ENCODE data around the gene E2F7. TPM values are rescaled to one million over a fixed set of nuclear protein-coding genes. Genes with fewer than 3 reads are reported as not detected.

Gene E2F7
- total RNA-seq, 2 donors from 2014 or later = 0.36 to 3.5 TPM

- intact Hi-C loops (cut with DNase I) = loop anchor here (10.0 kb wide), 1 partner anchor 264 kb away; no protein-coding TSS in a partner anchor
- whole genome bisulfite sequencing = 61% methylated on average over 5 of the region's 5 CpGs
Observed at GRCh38 chr12:77060883-77061240, 4.5 kb downstream of the E2F7 start.

DNA sequence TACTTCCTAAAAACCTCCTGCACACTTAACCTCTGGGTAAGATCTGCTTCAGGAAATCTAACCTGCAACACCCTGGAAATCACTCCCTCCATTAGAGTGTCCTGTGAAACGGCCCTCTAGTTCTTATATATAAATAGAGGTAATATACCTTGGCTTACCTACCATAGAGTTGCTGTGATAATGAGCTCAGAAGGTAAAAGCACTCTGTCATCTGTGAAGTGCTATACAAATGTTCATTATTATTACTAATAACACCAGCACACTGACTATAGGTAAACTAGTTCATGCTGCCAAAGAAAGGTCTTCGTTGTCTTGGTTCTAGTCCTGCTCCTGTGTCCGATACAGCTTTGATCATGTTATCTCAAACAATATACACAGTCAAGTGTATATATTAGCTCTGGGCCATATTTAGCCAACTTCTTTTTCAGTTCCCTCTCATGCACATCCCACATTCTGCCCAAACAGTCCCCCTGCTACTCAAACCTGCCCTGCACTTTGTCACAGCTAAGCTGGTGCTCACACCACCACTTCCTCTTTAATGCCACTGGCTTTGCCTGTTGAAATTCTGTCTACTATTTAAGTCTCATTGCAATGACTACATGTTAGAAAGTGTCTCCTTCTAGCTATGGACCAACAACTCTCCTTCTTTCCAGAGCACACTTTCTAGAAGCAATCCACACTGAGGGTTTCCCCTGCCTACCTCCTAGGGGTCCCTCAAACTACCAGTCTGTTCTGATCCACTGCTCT is 5.1 kb downstream of the E2F7 start:
- TF ChIP-seq POLR2AphosphoS5 (IDR thresholded peaks at IDR 0.05) (no peak), POLR2A (IDR thresholded peaks at IDR 0.05) (no peak)
- TF ChIP-seq, protein P1, sequence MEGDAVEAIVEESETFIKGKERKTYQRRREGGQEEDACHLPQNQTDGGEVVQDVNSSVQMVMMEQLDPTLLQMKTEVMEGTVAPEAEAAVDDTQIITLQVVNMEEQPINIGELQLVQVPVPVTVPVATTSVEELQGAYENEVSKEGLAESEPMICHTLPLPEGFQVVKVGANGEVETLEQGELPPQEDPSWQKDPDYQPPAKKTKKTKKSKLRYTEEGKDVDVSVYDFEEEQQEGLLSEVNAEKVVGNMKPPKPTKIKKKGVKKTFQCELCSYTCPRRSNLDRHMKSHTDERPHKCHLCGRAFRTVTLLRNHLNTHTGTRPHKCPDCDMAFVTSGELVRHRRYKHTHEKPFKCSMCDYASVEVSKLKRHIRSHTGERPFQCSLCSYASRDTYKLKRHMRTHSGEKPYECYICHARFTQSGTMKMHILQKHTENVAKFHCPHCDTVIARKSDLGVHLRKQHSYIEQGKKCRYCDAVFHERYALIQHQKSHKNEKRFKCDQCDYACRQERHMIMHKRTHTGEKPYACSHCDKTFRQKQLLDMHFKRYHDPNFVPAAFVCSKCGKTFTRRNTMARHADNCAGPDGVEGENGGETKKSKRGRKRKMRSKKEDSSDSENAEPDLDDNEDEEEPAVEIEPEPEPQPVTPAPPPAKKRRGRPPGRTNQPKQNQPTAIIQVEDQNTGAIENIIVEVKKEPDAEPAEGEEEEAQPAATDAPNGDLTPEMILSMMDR (IDR thresholded peaks at IDR 0.05) = no peak
- WGBS = 87% methylated on average over 3 of the region's 3 CpGs
- H3K27me3 ChIP-seq (replicated peaks; ENCODE audit: insufficient read depth) = no peaks in the 10 kb centered on the region
- no peaks in the 10 kb centered on the region for H3K9me3 ChIP-seq
- no peaks in the 10 kb centered on the region for H3K36me3 ChIP-seq
- no peaks in the 10 kb centered on the region for H3K4me1 ChIP-seq (replicated peaks)
- intact Hi-C loops (cut with DNase I) = loop anchor here (10.0 kb wide), 1 partner anchor 264 kb away; no protein-coding TSS in a partner anchor
- no peak for DNase-seq (ENCODE audit: low spot score)
- H3K27ac ChIP-seq = no peak overlapping the region
- H3K4me3 ChIP-seq = no peak overlapping the region

More at GRCh38 chr12:77060883-77061240, 4.5 kb downstream of the E2F7 start:
- no peaks in the 10 kb centered on the region for H3K27me3 ChIP-seq (replicated peaks; ENCODE audit: insufficient read depth)
- no peak for TF ChIP-seq POLR2A (IDR thresholded peaks at IDR 0.05)
- TF ChIP-seq, protein P1 (IDR thresholded peaks at IDR 0.05) = no peak
- TF ChIP-seq POLR2AphosphoS5 (IDR thresholded peaks at IDR 0.05) = no peak
- no peak overlapping the region for H3K27ac ChIP-seq
- H3K9me3 ChIP-seq = no peaks in the 10 kb centered on the region
- no peaks in the 10 kb centered on the region for H3K4me1 ChIP-seq (replicated peaks)
- no peak for DNase-seq (ENCODE audit: low spot score)
- H3K4me3 ChIP-seq = no peak overlapping the region
- no peaks in the 10 kb centered on the region for H3K36me3 ChIP-seq

- Histone ChIP-seq H3K27me3 (replicated peaks; ENCODE audit: insufficient read depth) (no peaks in the 10 kb centered on the region), H3K9me3 (no peaks in the 10 kb centered on the region), H3K36me3 (no peaks in the 10 kb centered on the region), H3K27ac (no peak overlapping the region), H3K4me3 (no peak overlapping the region), H3K4me1 (replicated peaks) (no peaks in the 10 kb centered on the region)
- 97% methylated on average over 5 of the region's 5 CpGs for WGBS
- no peak for DNase-seq (ENCODE audit: low spot score)
- intact Hi-C loops (cut with DNase I) = no loop called here
- TF ChIP-seq, protein P1 (IDR thresholded peaks at IDR 0.05) = no peak
- TF ChIP-seq POLR2A (IDR thresholded peaks at IDR 0.05) (no peak), POLR2AphosphoS5 (IDR thresholded peaks at IDR 0.05) (no peak)
Observed at GRCh38 chr12:77058740-77059139, 6.6 kb downstream of the E2F7 start.

- Histone ChIP-seq H3K4me1 (replicated peaks) (no peaks in the 10 kb centered on the region), H3K27me3 (replicated peaks; ENCODE audit: insufficient read depth) (no peaks in the 10 kb centered on the region), H3K27ac (no peak overlapping the region), H3K4me3 (no peak overlapping the region), H3K36me3 (no peaks in the 10 kb centered on the region), H3K9me3 (no peaks in the 10 kb centered on the region)
- WGBS = 87% methylated on average over 4 of the region's 4 CpGs
- no peak for DNase-seq (ENCODE audit: low spot score)
- TF ChIP-seq, protein P1 (IDR thresholded peaks at IDR 0.05) = no peak
- TF ChIP-seq POLR2A (IDR thresholded peaks at IDR 0.05) = no peak
- TF ChIP-seq POLR2AphosphoS5 (IDR thresholded peaks at IDR 0.05) = no peak
- intact Hi-C loops (cut with DNase I) = no loop called here
Observed at GRCh38 chr12:77054851-77055250, 10.5 kb downstream of the E2F7 start.

DNA sequence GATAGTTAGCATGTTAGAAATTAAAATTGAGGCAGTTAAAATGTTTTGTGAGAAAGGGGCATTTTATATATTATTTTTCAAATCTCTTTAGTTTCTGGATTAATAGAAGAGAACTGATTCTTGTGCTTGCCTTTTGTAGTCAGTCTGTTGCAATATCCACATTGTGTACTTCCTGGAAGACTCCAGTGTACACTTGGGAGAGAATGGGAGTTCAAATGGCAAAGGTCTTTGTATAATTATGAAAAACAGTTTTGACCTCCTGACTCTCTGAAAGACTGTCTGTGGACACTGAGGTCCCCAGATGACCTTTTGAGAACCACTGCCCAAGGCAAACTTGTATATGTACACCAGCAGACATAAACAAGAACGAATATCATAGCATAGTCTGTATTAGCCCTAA is 12.1 kb downstream of the E2F7 start:
- 96% methylated on average over 1 of the region's 1 CpG for WGBS
- Histone ChIP-seq H3K4me3 (no peak overlapping the region), H3K27ac (no peak overlapping the region), H3K27me3 (replicated peaks; ENCODE audit: insufficient read depth) (no peaks in the 10 kb centered on the region), H3K9me3 (no peaks in the 10 kb centered on the region), H3K4me1 (replicated peaks) (no peaks in the 10 kb centered on the region), H3K36me3 (no peaks in the 10 kb centered on the region)
- no peak for DNase-seq (ENCODE audit: low spot score)
- TF ChIP-seq POLR2A (IDR thresholded peaks at IDR 0.05) = no peak
- TF ChIP-seq, protein P1 (IDR thresholded peaks at IDR 0.05) = no peak
- no peak for TF ChIP-seq POLR2AphosphoS5 (IDR thresholded peaks at IDR 0.05)
- intact Hi-C loops (cut with DNase I) = no loop called here
